SK-N-SH (cell line): ENCODE data around the gene FLT1. TPM values are rescaled to one million over a fixed set of nuclear protein-coding genes. Genes with fewer than 3 reads are reported as not detected.
A peak's percentile ranks its signal among the peaks of the same experiment; 100 is the strongest.

Source experiments
- CTCF ChIA-PET: fragments of 300-600, 350-600 bp; formaldehyde crosslinking; extraction: SDS; loops from one replicate; lab custom pipeline; 2021; lab: Yijun Ruan, JAX
- POLR2A ChIA-PET: fragments of 350-600 bp; sonication (Branson Sonifier 250); formaldehyde crosslinking; extraction: SDS; loops from one replicate; lab custom pipeline; 2020; ENCODE audit warnings: antibody characterized with exemption, inconsistent platforms; lab: Yijun Ruan, JAX
- DNase-seq: peaks from one replicate; pipeline ENCODE4 v3.0.0; 2012
- H2AFZ ChIP-seq: fragments of 200-600 bp; sonication (generic); 2 replicates; pipeline ENCODE4 v1.8.1; 2016; ENCODE audit warnings: antibody characterized with exemption, mild to moderate bottlenecking, low read depth
- H3F3A ChIP-seq: fragments of 200-600 bp; sonication (generic); replicated peaks from 2 replicates; pipeline ENCODE3; 2016; ENCODE audit warnings: antibody characterized with exemption, mild to moderate bottlenecking; ENCODE audit not compliant: insufficient read depth
- H3K27ac ChIP-seq, 2 experiments: fragments of 200-500 bp in 1 of 2; fragments of 200-600 bp in 1 of 2; sonication (Bioruptor generic) in 1 of 2; sonication (generic), shearing (Covaris generic) in 1 of 2; 2 replicates each; pipeline versions ENCODE4 v1.5.1 to v1.6.1; 2014 to 2016; ENCODE audit warnings: low read depth in 2 of 2, inconsistent platforms in 1 of 2, low read length in 1 of 2, mild to moderate bottlenecking in 1 of 2, mixed read lengths in 1 of 2
- H3K27me3 ChIP-seq: fragments of 200-600 bp; sonication (generic), shearing (Covaris generic); 2 replicates; pipeline ENCODE4 v1.6.1; 2016; ENCODE audit warnings: mixed run types; ENCODE audit not compliant: insufficient read depth
- H3K36me3 ChIP-seq, 2 experiments: fragments of 200-500 bp in 1 of 2; fragments of 200-600 bp in 1 of 2; sonication (Bioruptor generic) in 1 of 2; sonication (generic) in 1 of 2; replicated peaks in 1 of 2; 2 replicates each; pipeline versions ENCODE3 to v1.5.1; 2014 to 2016; ENCODE audit warnings: low read length in 1 of 2, mild to moderate bottlenecking in 1 of 2; ENCODE audit not compliant: insufficient read depth in 2 of 2, control insufficient read depth in 1 of 2
- H3K4me1 ChIP-seq, 2 experiments: fragments of 200-500 bp in 1 of 2; fragments of 200-600 bp in 1 of 2; sonication (Bioruptor generic) in 1 of 2; sonication (generic), shearing (Covaris generic) in 1 of 2; 2 replicates each; pipeline versions ENCODE4 v1.5.1 to v1.6.1; 2014 to 2016; ENCODE audit warnings: low read depth in 1 of 2, low read length in 1 of 2, mixed run types in 1 of 2; ENCODE audit not compliant: insufficient read depth in 2 of 2, control insufficient read depth in 1 of 2
- H3K4me2 ChIP-seq: fragments of 200-600 bp; sonication (generic), shearing (Covaris generic); 2 replicates; pipeline ENCODE4 v1.6.1; 2017; ENCODE audit warnings: mixed run types
- H3K4me3 ChIP-seq, 2 experiments: fragments of 200-500 bp in 1 of 2; fragments of 200-600 bp in 1 of 2; sonication (Bioruptor generic) in 1 of 2; sonication (generic), shearing (Covaris generic) in 1 of 2; 2 replicates each; pipeline versions ENCODE4 v1.5.1 to v1.8.1; 2014 to 2016; ENCODE audit warnings: low read depth in 2 of 2, inconsistent platforms in 1 of 2, low read length in 1 of 2, mild to moderate bottlenecking in 1 of 2, mixed read lengths in 1 of 2, moderate library complexity in 1 of 2
- H3K79me2 ChIP-seq: fragments of 200-600 bp; sonication (generic); 2 replicates; pipeline ENCODE4 v1.8.1; 2017; ENCODE audit warnings: mild to moderate bottlenecking; ENCODE audit not compliant: insufficient read depth
- H3K9ac ChIP-seq: fragments of 200-600 bp; sonication (generic); 2 replicates; pipeline ENCODE4 v1.6.1; 2017; ENCODE audit warnings: mixed run types
- H3K9me2 ChIP-seq: fragments of 200-600 bp; sonication (generic); 2 replicates; pipeline ENCODE4 v1.6.1; 2017; ENCODE audit warnings: mixed run types
- H3K9me3 ChIP-seq: fragments of 200-600 bp; sonication (generic); 2 replicates; pipeline ENCODE4 v1.6.1; 2017; ENCODE audit warnings: mixed run types, mild to moderate bottlenecking, moderate library complexity
- H4K20me1 ChIP-seq: fragments of 200-600 bp; sonication (generic); 2 replicates; pipeline ENCODE4 v1.6.1; 2017; ENCODE audit warnings: mild to moderate bottlenecking, mixed run types; ENCODE audit not compliant: insufficient read depth
- ELF1 ChIP-seq: IDR thresholded peaks from 2 replicates; pipeline ENCODE4 v1.4.0; 2012
- EZH2phosphoT487 ChIP-seq: fragments of 200-600 bp; sonication (generic); IDR thresholded peaks from 2 replicates; pipeline ENCODE4 v1.6.1; 2017; ENCODE audit warnings: low read depth, mixed run types, mild to moderate bottlenecking, antibody characterized with exemption, moderate library complexity, borderline replicate concordance
- FOXJ3 ChIP-seq: sonication (generic); formaldehyde crosslinking; IDR thresholded peaks from 2 replicates; pipeline ENCODE4 v1.5.1; 2020; ENCODE audit warnings: mild to moderate bottlenecking, missing genetic modification reagents
- MAX ChIP-seq: IDR thresholded peaks from 2 replicates; pipeline ENCODE4 v1.4.0; 2012; ENCODE audit warnings: low read depth
- MEF2A ChIP-seq: IDR thresholded peaks from 2 replicates; pipeline ENCODE4 v1.4.0; 2012; ENCODE audit warnings: low read depth, borderline replicate concordance
- MXI1 ChIP-seq: IDR thresholded peaks from 2 replicates; pipeline ENCODE4 v1.6.1; 2012; ENCODE audit warnings: mild to moderate bottlenecking, low read depth, low read length, improper control_type of control experiment
- NFIC ChIP-seq: IDR thresholded peaks from 2 replicates; pipeline ENCODE4 v1.4.0; 2012; ENCODE audit warnings: borderline replicate concordance
- PBX3 ChIP-seq: IDR thresholded peaks from 2 replicates; pipeline ENCODE4; 2012
- POLR2AphosphoS5 ChIP-seq: IDR thresholded peaks from 2 replicates; pipeline ENCODE4 v1.6.1; 2012; ENCODE audit warnings: low read depth, low read length
- RCOR1 ChIP-seq: fragments of 150-350 bp; IDR thresholded peaks from 2 replicates; pipeline ENCODE4 v1.6.1; 2017; ENCODE audit warnings: antibody characterized with exemption, low read length
- RFX5 ChIP-seq: IDR thresholded peaks from 2 replicates; pipeline ENCODE4 v1.6.1; 2012; ENCODE audit warnings: mild to moderate bottlenecking, improper control_type of control experiment, low read length
- RXRA ChIP-seq: IDR thresholded peaks from 2 replicates; pipeline ENCODE4 v1.4.0; 2012; ENCODE audit warnings: low read depth, mild to moderate bottlenecking, borderline replicate concordance
- SIN3A ChIP-seq: IDR thresholded peaks from 2 replicates; pipeline ENCODE4 v1.6.1; 2012; ENCODE audit warnings: low read depth, mild to moderate bottlenecking, low read length, moderate library complexity, borderline replicate concordance
- SMC3 ChIP-seq: IDR thresholded peaks from 2 replicates; pipeline ENCODE4 v1.6.1; 2012; ENCODE audit warnings: low read depth, low read length, improper control_type of control experiment
- TCF12 ChIP-seq: IDR thresholded peaks from 2 replicates; pipeline ENCODE4 v1.4.0; 2012
- TEAD4 ChIP-seq: IDR thresholded peaks from 2 replicates; pipeline ENCODE4 v1.4.0; 2012; ENCODE audit warnings: mild to moderate bottlenecking, borderline replicate concordance; ENCODE audit not compliant: insufficient read depth
- YY1 ChIP-seq: IDR thresholded peaks from 2 replicates; pipeline ENCODE4 v1.4.0; 2012; ENCODE audit warnings: low read depth, mild to moderate bottlenecking
- WGBS: methylation state at CpG from one replicate; pipeline ENCODE4 v1.1.6; 2017; ENCODE audit warnings: low lambda C conversion rate; 5-methylcytosine and 5-hydroxymethylcytosine counted together
- polyA plus RNA-seq, 3 experiments: library from polyadenylated mRNA; depleted of rRNA; stranded (reverse); fragments of >200 nt; gene quantifications; 2 replicates each; pipeline ENCODE4 v1.2.3, GENCODE V29; 2012

FLT1 gene
- polyA plus RNA-seq, 1 of the 3 experiments (the other 2 are of a cell fraction): 0.20 TPM

- ChIA-PET POLR2A (no interaction called here), CTCF (interaction anchor here (0.6 to 3.8 kb wide), 2 partner anchors 13 to 22 kb away, joined by 3 to 22 read pairs; no protein-coding TSS in a partner anchor)
- H3K36me3 ChIP-seq: no peaks in the 10 kb centered on the region
- peaks cover 3 to 28% of the 10 kb centered on the region in 2 experiments for H3K4me1 ChIP-seq
- peaks cover 17% of the 10 kb centered on the region for H3F3A ChIP-seq
- TF ChIP-seq NFIC (peak; percentile 50; the same call in 1 of the 2 replicates), MAX (peak; percentile 21; the same call in 1 of the 2 replicates), TCF12 (peak; percentile 37; the same call in 1 of the 2 replicates), RCOR1 (no peak)
- no peak overlapping the region for H2AFZ ChIP-seq
- no peaks in the 10 kb centered on the region for H3K27me3 ChIP-seq
- H3K9me2 ChIP-seq: no peaks in the 10 kb centered on the region
- WGBS: 50% methylated on average over 4 of the region's 4 CpGs
- H3K9me3 ChIP-seq: no peaks in the 10 kb centered on the region
- peak overlapping the region; percentile 33; the same call in 1 of the 2 replicates for H3K4me2 ChIP-seq
- no peaks in the 10 kb centered on the region for H3K79me2 ChIP-seq
- no peaks in the 10 kb centered on the region for H4K20me1 ChIP-seq
- no peak for DNase-seq
- no peak overlapping the region for H3K4me3 ChIP-seq
- H3K9ac ChIP-seq: no peak overlapping the region
- peak overlapping the region; percentile 50 to 72; a peak in 3 of 4 replicates for H3K27ac ChIP-seq
Observed at GRCh38 chr13:28337166-28338005, 157.5 kb downstream of the FLT1 start.

GRCh38 chr13:28336193-28336657 lies 158.7 kb downstream of the FLT1 start:
- H3K27me3 ChIP-seq: no peaks in the 10 kb centered on the region
- H2AFZ ChIP-seq: no peak overlapping the region
- no peak overlapping the region for H3K4me3 ChIP-seq
- peaks cover 17% of the 10 kb centered on the region for H3F3A ChIP-seq
- TF ChIP-seq MEF2A (no peak), MXI1 (no peak), SIN3A (no peak), PBX3 (no peak), ELF1 (no peak), MAX (no peak), FOXJ3 (no peak), POLR2AphosphoS5 (no peak), RXRA (no peak), EZH2phosphoT487 (no peak), TEAD4 (no peak), SMC3 (no peak), YY1 (no peak), RFX5 (no peak), NFIC (no peak)
- H4K20me1 ChIP-seq: no peaks in the 10 kb centered on the region
- POLR2A ChIA-PET: no interaction called here
- WGBS: 100% methylated on average over 1 of the region's 3 CpGs
- no peaks in the 10 kb centered on the region for H3K9me2 ChIP-seq
- DNase-seq: no peak
- no peaks in the 10 kb centered on the region for H3K36me3 ChIP-seq
- peaks cover 3 to 28% of the 10 kb centered on the region in 2 experiments for H3K4me1 ChIP-seq
- CTCF ChIA-PET: interaction anchor here (0.6 to 3.8 kb wide), 2 partner anchors 12 to 23 kb away, joined by 3 to 22 read pairs; no protein-coding TSS in a partner anchor
- no peak overlapping the region for H3K4me2 ChIP-seq
- H3K79me2 ChIP-seq: no peaks in the 10 kb centered on the region
- no peaks in the 10 kb centered on the region for H3K9me3 ChIP-seq
- no peak overlapping the region for H3K9ac ChIP-seq
- H3K27ac ChIP-seq: no peak overlapping the region
